VCaP (cell line): Measurements from ENCODE around the gene HPCAL4.

Experiments used
- H3K27ac ChIP-seq: fragments of 450-650 bp; 2 replicates; pipeline ENCODE4 v1.5.1; 2017
- CTCF ChIP-seq: fragments of 450-650 bp; conservative IDR thresholded peaks from 2 replicates; pipeline ENCODE4 v1.5.1; 2017; ENCODE audit warnings: mild to moderate bottlenecking, moderate library complexity

HPCAL4 gene

GRCh38 chr1:39670689-39671088 is 20.5 kb downstream of the HPCAL4 start:
- no peak overlapping the region for H3K27ac ChIP-seq
- TF ChIP-seq CTCF: no peak

- no peak for TF ChIP-seq CTCF
- H3K27ac ChIP-seq: no peak overlapping the region
These were observed 22.3 kb downstream of the HPCAL4 start for GRCh38 chr1:39668894-39669293.

GRCh38 chr1:39668111-39668510 is 23.1 kb downstream of the HPCAL4 start:
- H3K27ac ChIP-seq: no peak overlapping the region
- TF ChIP-seq CTCF: no peak

GRCh38 chr1:39666772-39667171 is 24.5 kb downstream of the HPCAL4 start:
- no peak for TF ChIP-seq CTCF
- H3K27ac ChIP-seq: no peak overlapping the region

- H3K27ac ChIP-seq: no peak overlapping the region
- TF ChIP-seq CTCF: no peak
These were observed 27.7 kb downstream of the HPCAL4 start for GRCh38 chr1:39663559-39663958.

- no peak for TF ChIP-seq CTCF
- H3K27ac ChIP-seq: no peak overlapping the region
These were observed 28.4 kb downstream of the HPCAL4 start for GRCh38 chr1:39662861-39663260.

GRCh38 chr1:39659538-39659937 is 31.7 kb downstream of the HPCAL4 start:
- TF ChIP-seq CTCF: no peak

GRCh38 chr1:39659110-39659509 is 32.1 kb downstream of the HPCAL4 start:
- TF ChIP-seq CTCF: no peak
- H3K27ac ChIP-seq: no peak overlapping the region

More at GRCh38 chr1:39659538-39659937, 31.7 kb downstream of the HPCAL4 start:
- no peak overlapping the region for H3K27ac ChIP-seq
